CD4-positive, CD25-positive, alpha-beta regulatory T cell (primary cell): Measurements from ENCODE around the gene ZBTB26. TPM values are rescaled to one million over a fixed set of nuclear protein-coding genes. Genes with fewer than 3 reads are reported as not detected.
A peak's percentile ranks its signal among the peaks of the same experiment; 100 is the strongest.
"Not testable (repeated sequence)": the region's sequence is repeated elsewhere in the genome, so short reads cannot be mapped to it uniquely, and the experiment has no call there.

Experiments
- ATAC-seq, 2 donors: fragments of 150-1000 bp; cut with Tn5 transposase; one replicate each; pipeline ENCODE4 v1.10.0; 2021; ENCODE audit warnings: low read depth in 2 of 2, moderate number of reproducible peaks in 2 of 2, moderate library complexity in 1 of 2
- DNase-seq, 3 donors: peaks; one replicate each; pipeline versions ENCODE4 v3.0.0 to v3.0.0-alpha.2; 2012 to 2022; ENCODE audit warnings: mixed read lengths in 1 of 3
- H3K27ac ChIP-seq: one replicate; pipeline ENCODE4 v1.7.0; 2013; ENCODE audit warnings: mild to moderate bottlenecking, low read length; ENCODE audit not compliant: insufficient read depth, poor library complexity, severe bottlenecking
- H3K27me3 ChIP-seq: one replicate; pipeline ENCODE4 v1.7.0; 2013; ENCODE audit warnings: low read length; ENCODE audit not compliant: control insufficient read depth, insufficient read depth
- H3K36me3 ChIP-seq: one replicate; pipeline ENCODE4 v1.7.0; 2013; ENCODE audit warnings: mild to moderate bottlenecking, low read length, moderate library complexity; ENCODE audit not compliant: control insufficient read depth, insufficient read depth
- H3K4me1 ChIP-seq: 2 replicates; pipeline ENCODE4 v1.7.0; 2013; ENCODE audit warnings: mild to moderate bottlenecking, low read length; ENCODE audit not compliant: insufficient read depth, control insufficient read depth, poor library complexity, severe bottlenecking
- H3K4me3 ChIP-seq: one replicate; pipeline ENCODE4 v1.7.0; 2013; ENCODE audit warnings: low read depth, mild to moderate bottlenecking, low read length, moderate library complexity
- H3K9me3 ChIP-seq, 2 experiments: 1 replicate in 1 of 2; 2 replicates in 1 of 2; pipeline ENCODE4 v1.7.0; 2013; ENCODE audit warnings: low read length in 2 of 2, mild to moderate bottlenecking in 1 of 2, moderate library complexity in 1 of 2; ENCODE audit not compliant: control insufficient read depth in 2 of 2
- H3K27ac Mint-ChIP-seq, 3 donors: one replicate each; pipeline ENCODE4 v1.8.0; 2020 to 2022; ENCODE audit warnings: mild to moderate bottlenecking in 3 of 3, mixed read lengths in 3 of 3, moderate library complexity in 2 of 3
- H3K27me3 Mint-ChIP-seq: one replicate; pipeline ENCODE4 v1.8.0; 2022; ENCODE audit warnings: mild to moderate bottlenecking, mixed read lengths
- H3K36me3 Mint-ChIP-seq: one replicate; pipeline ENCODE4 v1.8.0; 2020; ENCODE audit warnings: mixed read lengths
- H3K4me1 Mint-ChIP-seq, 4 donors: one replicate each; pipeline ENCODE4 v1.8.0; 2020 to 2022; ENCODE audit warnings: mixed read lengths in 4 of 4, mild to moderate bottlenecking in 1 of 4
- H3K4me3 Mint-ChIP-seq, 4 donors: one replicate each; pipeline ENCODE4 v1.8.0; 2020 to 2022; ENCODE audit warnings: mild to moderate bottlenecking in 4 of 4, mixed read lengths in 4 of 4, moderate library complexity in 3 of 4
- H3K9me3 Mint-ChIP-seq, 7 donors: one replicate each; pipeline ENCODE4 v1.8.0; 2020 to 2022; ENCODE audit warnings: mixed read lengths in 7 of 7, mild to moderate bottlenecking in 3 of 7, moderate library complexity in 2 of 7
- polyA plus RNA-seq, 4 donors: library from polyadenylated mRNA; unstranded; fragments of 300-500 nt; fragmentation: Illumina TruSeq; gene quantifications; one replicate each; pipeline ENCODE4 v1.2.3, GENCODE V29; 2021
- total RNA-seq: library from RNA; stranded (reverse); gene quantifications from one replicate; pipeline ENCODE4 v1.2.3, GENCODE V29; 2022

The ZBTB26 gene
- total and polyA plus RNA-seq, 5 donors from 2014 or later: 0.70 to 5.9 (median 1.3) TPM

DNA sequence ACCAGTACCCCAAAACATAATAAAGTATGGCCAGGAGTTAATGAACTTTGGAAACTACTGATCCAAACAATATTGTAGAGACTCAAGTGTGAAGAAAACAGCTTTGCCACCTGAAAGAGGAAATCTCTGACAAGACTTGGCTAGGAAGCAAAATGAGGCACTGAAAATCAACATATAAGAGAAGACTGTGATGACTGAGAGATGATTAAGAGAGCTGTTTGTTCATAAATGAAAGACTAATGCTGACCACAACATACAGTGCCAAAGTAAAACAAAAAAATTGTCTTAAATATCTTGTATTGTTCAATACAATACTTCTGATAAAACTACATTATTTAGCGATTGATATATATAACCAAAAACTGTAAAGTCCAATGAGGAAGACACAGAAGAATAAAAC, 33.3 kb downstream of the ZBTB26 start:
- no peaks in the 10 kb centered on the region for H3K9me3 ChIP-seq

DNA sequence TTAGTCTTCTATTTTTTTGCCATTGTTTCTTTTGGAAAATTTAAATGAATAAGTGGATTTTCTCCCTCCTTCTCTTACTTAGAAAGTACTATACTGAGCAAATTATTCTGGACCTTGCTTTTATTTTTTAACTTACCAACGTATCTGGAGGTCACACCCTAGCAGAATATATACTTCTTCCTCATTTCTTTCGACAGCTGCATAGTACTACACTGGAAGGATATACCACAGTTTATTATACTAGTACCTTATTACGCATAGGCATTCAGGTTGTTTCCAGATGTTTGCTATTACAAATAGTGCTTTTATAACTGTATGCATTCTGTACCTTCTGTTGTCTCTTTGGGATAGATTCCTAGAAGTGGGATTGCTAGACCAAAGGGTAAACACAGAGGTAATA, 42.8 kb downstream of the ZBTB26 start:
- H3K9me3 Mint-ChIP-seq: no peaks in the 10 kb centered on the region
- no peak overlapping the region for H3K27ac Mint-ChIP-seq
- H3K27me3 ChIP-seq: no peaks in the 10 kb centered on the region
- ATAC-seq (no peak), DNase-seq (no peak)
- peaks cover 0 to 7% (median 5%) of the 10 kb centered on the region in 4 donors for H3K4me1 Mint-ChIP-seq
- H3K36me3 ChIP-seq: peaks cover 72% of the 10 kb centered on the region
- H3K4me3 Mint-ChIP-seq: no peak overlapping the region
- H3K4me1 ChIP-seq: no peaks in the 10 kb centered on the region
- no peaks in the 10 kb centered on the region for H3K27me3 Mint-ChIP-seq
- no peaks in the 10 kb centered on the region for H3K9me3 ChIP-seq
- H3K4me3 ChIP-seq: no peak overlapping the region
- H3K27ac ChIP-seq: no peak overlapping the region
- H3K36me3 Mint-ChIP-seq: peaks cover 21% of the 10 kb centered on the region

More for the DNA sequence above, 33.3 kb downstream of the ZBTB26 start:
- peak overlapping the region; percentile 14 for H3K27ac ChIP-seq
- H3K27me3 ChIP-seq: no peaks in the 10 kb centered on the region
- H3K9me3 Mint-ChIP-seq: no peaks in the 10 kb centered on the region
- H3K27ac Mint-ChIP-seq: no peak overlapping the region
- H3K4me3 ChIP-seq: peak overlapping the region; percentile 32
- H3K36me3 Mint-ChIP-seq: peaks cover 9% of the 10 kb centered on the region
- DNase-seq (no peak), ATAC-seq (no peak)
- peak overlapping the region; percentile 34 to 57 (median 52) for H3K4me3 Mint-ChIP-seq
- peaks cover 40% of the 10 kb centered on the region for H3K36me3 ChIP-seq
- no peaks in the 10 kb centered on the region for H3K27me3 Mint-ChIP-seq
- H3K4me1 Mint-ChIP-seq: peaks cover 27 to 70% (median 40%) of the 10 kb centered on the region in 4 donors
- peaks cover 56% of the 10 kb centered on the region for H3K4me1 ChIP-seq

DNA sequence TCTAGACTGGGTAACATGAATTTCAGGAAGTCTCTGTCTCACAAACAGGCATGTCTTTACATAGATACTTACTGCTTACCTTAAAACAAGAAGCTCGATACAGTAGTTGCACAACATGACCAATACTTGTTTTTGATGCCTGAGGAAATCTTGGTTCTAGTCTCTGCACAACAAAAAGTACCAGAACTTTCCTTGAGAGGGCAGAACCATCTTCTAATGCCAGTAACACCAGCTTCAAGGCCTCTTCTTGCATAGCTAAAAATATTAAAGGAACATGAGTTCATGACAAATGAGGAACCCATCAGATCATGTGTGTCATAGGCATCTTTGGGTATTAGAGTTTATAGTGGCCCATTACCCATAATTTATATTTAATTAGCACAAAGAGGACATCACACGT, 48.2 kb downstream of the ZBTB26 start:
- DNase-seq (no peak), ATAC-seq (no peak)
- peak overlapping the region in 2 of 3 donors; percentile 20 to 51 for H3K27ac Mint-ChIP-seq
- H3K27me3 Mint-ChIP-seq: no peaks in the 10 kb centered on the region
- H3K36me3 ChIP-seq: peaks cover 76% of the 10 kb centered on the region
- no peaks in the 10 kb centered on the region for H3K4me1 ChIP-seq
- H3K4me3 ChIP-seq: no peak overlapping the region
- H3K4me1 Mint-ChIP-seq: peaks cover 3 to 13% (median 7%) of the 10 kb centered on the region in 4 donors
- no peak overlapping the region for H3K4me3 Mint-ChIP-seq
- peaks cover 32% of the 10 kb centered on the region for H3K36me3 Mint-ChIP-seq
- no peaks in the 10 kb centered on the region for H3K9me3 Mint-ChIP-seq
- no peaks in the 10 kb centered on the region for H3K9me3 ChIP-seq
- H3K27me3 ChIP-seq: no peaks in the 10 kb centered on the region
- H3K27ac ChIP-seq: no peak overlapping the region

DNA sequence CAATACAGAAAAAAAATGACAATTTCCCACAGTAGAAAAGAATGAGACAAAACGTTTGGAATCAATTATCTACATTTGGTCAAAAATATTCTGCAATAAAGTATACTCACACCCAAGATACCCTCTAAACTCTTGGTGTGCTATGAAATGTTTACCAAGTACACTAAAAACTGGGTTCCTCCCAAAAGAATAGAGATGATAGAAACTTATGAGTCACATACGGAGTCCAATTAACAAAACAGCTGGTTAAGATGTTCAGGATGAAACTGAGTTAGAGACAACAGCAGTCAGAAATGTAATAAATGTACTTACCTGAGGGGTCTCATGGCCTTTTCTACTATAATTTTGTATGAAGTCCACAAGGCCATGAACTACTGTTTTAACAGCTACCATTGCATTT, 51.9 kb downstream of the ZBTB26 start:
- H3K4me3 ChIP-seq: no peak overlapping the region
- no peaks in the 10 kb centered on the region for H3K9me3 ChIP-seq
- DNase-seq (no peak), ATAC-seq (no peak)
- no peaks in the 10 kb centered on the region for H3K4me1 ChIP-seq
- H3K36me3 ChIP-seq: peaks cover 96% of the 10 kb centered on the region
- peaks cover 55% of the 10 kb centered on the region for H3K36me3 Mint-ChIP-seq
- H3K4me3 Mint-ChIP-seq: no peak overlapping the region
- no peaks in the 10 kb centered on the region for H3K27me3 ChIP-seq
- no peaks in the 10 kb centered on the region for H3K27me3 Mint-ChIP-seq
- no peak overlapping the region for H3K27ac ChIP-seq
- no peaks in the 10 kb centered on the region for H3K9me3 Mint-ChIP-seq
- no peak overlapping the region for H3K27ac Mint-ChIP-seq
- peaks cover 3 to 18% (median 14%) of the 10 kb centered on the region in 4 donors for H3K4me1 Mint-ChIP-seq

DNA sequence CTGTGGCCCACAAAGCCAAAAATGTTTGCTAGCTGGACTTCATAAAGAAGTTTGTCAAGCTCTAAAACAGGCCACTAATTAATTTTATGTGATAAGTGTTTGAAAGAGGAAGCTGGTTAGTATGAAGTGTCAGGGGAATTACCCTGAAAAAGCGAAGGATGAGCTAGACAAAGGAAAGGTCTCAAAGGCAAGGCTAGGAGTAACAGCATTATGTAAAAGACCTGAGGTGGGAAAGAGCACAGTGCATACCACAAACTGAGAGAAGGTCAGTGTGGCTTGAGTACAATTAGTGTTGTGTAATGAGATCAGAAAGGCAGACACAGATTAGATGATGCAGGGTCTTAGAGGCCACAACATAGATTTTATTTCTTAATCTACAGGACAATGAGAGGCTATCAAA, 55.8 kb downstream of the ZBTB26 start:
- ATAC-seq (no peak), DNase-seq (no peak)
- peaks cover 3 to 20% (median 10%) of the 10 kb centered on the region in 4 donors for H3K4me1 Mint-ChIP-seq
- H3K36me3 Mint-ChIP-seq: peaks cover 57% of the 10 kb centered on the region
- H3K27ac Mint-ChIP-seq: peak overlapping the region in 1 of 3 donors; percentile 7
- H3K4me3 Mint-ChIP-seq: no peak overlapping the region
- H3K9me3 Mint-ChIP-seq: no peaks in the 10 kb centered on the region
- Histone ChIP-seq H3K36me3 (peaks cover 89% of the 10 kb centered on the region), H3K27ac (no peak overlapping the region), H3K9me3 (no peaks in the 10 kb centered on the region), H3K27me3 (no peaks in the 10 kb centered on the region), H3K4me1 (no peaks in the 10 kb centered on the region), H3K4me3 (no peak overlapping the region)
- H3K27me3 Mint-ChIP-seq: no peaks in the 10 kb centered on the region

DNA sequence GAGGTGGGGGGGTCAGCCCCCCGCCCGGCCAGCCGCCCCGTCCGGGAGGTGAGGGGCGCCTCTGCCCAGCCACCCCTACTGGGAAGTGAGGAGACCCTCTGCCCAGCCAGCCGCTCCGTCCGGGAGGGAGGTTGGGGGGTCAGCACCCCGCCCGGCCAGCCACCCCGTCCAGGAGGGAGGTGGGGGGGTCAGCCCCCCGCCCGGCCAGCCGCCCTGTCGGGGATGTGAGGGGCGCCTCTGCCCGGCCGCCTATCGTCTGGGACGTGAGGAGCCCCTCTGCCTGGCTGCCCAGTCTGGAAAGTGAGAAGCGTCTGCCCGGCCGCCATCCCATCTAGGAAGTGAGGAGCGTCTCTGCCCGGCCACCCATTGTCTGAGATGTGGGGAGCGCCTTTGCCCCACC, 64.0 kb downstream of the ZBTB26 start:
- not testable (repeated sequence) for H3K27me3 Mint-ChIP-seq, ATAC-seq, H3K9me3 Mint-ChIP-seq, H3K27me3 ChIP-seq, H3K27ac Mint-ChIP-seq, H3K4me1 ChIP-seq, H3K4me3 ChIP-seq, H3K4me3 Mint-ChIP-seq, DNase-seq, H3K9me3 ChIP-seq, H3K27ac ChIP-seq
- peaks cover 0 to 18% (median 11%) of the 10 kb centered on the region in 4 donors for H3K4me1 Mint-ChIP-seq
- peaks cover 46% of the 10 kb centered on the region for H3K36me3 ChIP-seq
- peaks cover 30% of the 10 kb centered on the region for H3K36me3 Mint-ChIP-seq

DNA sequence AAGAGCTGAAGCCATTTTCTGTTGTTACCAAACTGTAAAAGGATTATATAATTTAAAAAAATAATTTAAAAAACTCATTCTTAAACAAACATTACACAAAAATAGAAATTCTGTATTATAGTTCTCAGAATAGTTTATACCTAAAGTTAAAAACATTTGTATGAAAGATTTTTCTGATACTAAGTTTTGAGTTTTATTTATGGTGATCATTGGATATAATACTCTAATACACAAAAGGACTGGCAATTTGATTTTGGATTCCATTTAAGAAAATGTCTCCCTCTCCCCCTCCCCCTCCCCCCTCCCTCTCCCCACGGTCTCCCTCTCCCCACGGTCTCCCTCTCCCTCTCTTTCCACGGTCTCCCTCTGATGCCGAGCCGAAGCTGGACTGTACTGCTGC, 65.2 kb downstream of the ZBTB26 start:
- Mint-ChIP-seq H3K27me3 (no peaks in the 10 kb centered on the region), H3K4me3 (no peak overlapping the region), H3K27ac (no peak overlapping the region), H3K36me3 (peaks cover 28% of the 10 kb centered on the region), H3K4me1 (peaks cover 0 to 11% (median 11%) of the 10 kb centered on the region in 4 donors), H3K9me3 (no peaks in the 10 kb centered on the region)
- H3K27ac ChIP-seq: no peak overlapping the region
- H3K4me3 ChIP-seq: no peak overlapping the region
- H3K9me3 ChIP-seq: no peaks in the 10 kb centered on the region
- no peaks in the 10 kb centered on the region for H3K27me3 ChIP-seq
- no peak for DNase-seq
- H3K36me3 ChIP-seq: peaks cover 47% of the 10 kb centered on the region
- ATAC-seq: no peak
- H3K4me1 ChIP-seq: no peaks in the 10 kb centered on the region
